HG02938 (cell line): ENCODE measurements around the gene HSD17B3.
"Not testable (repeated sequence)": the region's sequence is repeated elsewhere in the genome, so short reads cannot be mapped to it uniquely, and the experiment has no call there.

Experiments used
- ATAC-seq: cut with Tn5 transposase; IDR thresholded peaks from one replicate; pipeline ENCODE4 v1.9.1; 2021; ENCODE audit warnings: mild to moderate bottlenecking, moderate library complexity; ENCODE audit not compliant: unreplicated experiment

The HSD17B3 gene

DNA sequence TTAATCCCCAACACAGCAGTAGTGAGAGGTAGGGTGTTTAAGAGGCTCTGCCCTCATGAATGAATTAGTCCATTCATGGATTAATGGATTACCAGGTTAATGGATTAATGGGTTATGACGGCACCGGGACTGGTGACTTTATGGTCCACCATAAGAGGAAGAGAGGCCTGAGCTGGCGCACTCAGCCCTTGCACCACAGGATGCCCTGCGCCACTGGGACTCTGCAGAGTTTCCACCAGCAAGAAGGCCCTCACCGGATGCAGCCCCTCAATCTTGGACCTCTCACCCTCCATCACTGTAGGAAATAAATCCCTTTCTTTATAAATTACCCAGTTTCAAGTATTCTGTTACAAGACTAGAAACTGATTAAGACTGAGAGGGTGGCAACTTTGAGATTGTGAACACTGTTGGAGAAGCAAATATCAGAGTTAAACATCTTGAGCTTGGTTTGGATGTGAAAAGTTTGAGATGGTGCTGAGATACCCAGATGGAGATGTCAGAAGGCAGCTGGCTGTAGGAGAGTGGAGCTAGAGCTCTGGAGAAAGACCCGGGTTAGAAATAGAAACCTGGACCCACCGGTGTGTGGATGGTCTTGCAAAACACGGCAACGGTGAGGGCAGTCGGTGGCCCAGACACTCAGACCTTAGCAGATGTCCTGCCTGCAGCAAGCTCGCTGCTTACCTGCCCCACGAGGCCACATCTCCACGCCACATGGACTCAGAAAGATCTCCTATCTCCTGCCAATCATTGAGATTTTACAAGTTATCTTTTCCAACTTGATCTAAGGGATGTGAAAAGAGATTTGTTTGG lies 98.8 kb downstream of the HSD17B3 start:
- no peak for ATAC-seq

- no peak for ATAC-seq
Measured at GRCh38 chr9:96201140-96201539, 100.8 kb downstream of the HSD17B3 start.

- ATAC-seq, result no peak
Measured at GRCh38 chr9:96199006-96199405, 103.0 kb downstream of the HSD17B3 start.

- no peak for ATAC-seq
Measured at GRCh38 chr9:96195541-96195940, 106.4 kb downstream of the HSD17B3 start.

- no peak for ATAC-seq
Measured at GRCh38 chr9:96193236-96193755, 108.7 kb downstream of the HSD17B3 start.

- no peak for ATAC-seq
Measured at GRCh38 chr9:96192710-96193109, 109.3 kb downstream of the HSD17B3 start.

GRCh38 chr9:96189995-96190394 lies 112.0 kb downstream of the HSD17B3 start:
- ATAC-seq, result no peak

DNA sequence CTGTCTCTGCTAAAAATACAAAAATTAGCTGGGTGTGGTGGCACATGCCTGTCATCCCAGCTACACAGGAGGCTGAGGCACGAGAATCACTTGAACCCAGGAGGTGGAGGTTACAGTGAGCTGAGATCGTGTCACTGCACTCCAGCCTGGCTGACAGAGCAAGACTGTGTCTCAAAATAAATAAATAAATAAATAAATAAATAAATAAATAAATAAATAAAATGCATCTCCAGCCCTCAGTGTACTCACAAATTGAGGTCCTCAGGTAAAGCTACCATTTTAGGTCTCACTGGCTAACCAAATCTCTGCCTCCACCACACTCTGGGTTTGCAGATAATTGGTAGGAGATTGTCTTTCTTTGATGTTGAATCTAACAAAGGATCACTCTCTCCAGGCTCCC lies 112.4 kb downstream of the HSD17B3 start:
- ATAC-seq, result not testable (repeated sequence)

- ATAC-seq, result no peak
Measured at GRCh38 chr9:96188571-96188970, 113.4 kb downstream of the HSD17B3 start.

- ATAC-seq, result no peak
Measured at GRCh38 chr9:96187151-96187555, 114.8 kb downstream of the HSD17B3 start.

DNA sequence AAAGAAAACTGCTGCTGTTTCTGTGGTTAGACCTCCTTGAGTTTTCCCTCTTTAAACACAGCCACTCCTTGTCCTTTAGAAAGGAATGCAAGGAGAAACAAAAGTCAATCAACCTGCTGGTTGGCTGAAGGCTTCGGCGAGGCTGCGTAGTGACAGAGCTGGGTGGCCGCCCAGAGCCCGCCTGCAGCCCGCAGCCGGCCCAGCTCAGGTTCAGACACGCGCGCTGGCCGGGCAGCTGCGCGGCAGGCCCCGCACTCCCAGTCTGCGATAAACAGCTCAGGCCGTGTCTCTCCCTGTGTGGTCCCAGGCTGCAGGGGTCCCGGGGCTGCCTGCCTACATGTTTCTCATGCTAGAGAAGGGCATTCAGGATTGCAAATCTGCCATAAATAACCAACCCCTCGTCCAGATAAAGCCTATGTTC lies 115.4 kb downstream of the HSD17B3 start:
- ATAC-seq, result no peak

- ATAC-seq, result no peak
Measured at GRCh38 chr9:96185518-96186156, 116.3 kb downstream of the HSD17B3 start.
